Upper lobe of left lung (tissue), 6 donors: Measurements from ENCODE around the gene KITLG. TPM values are rescaled to one million over a fixed set of nuclear protein-coding genes. Genes with fewer than 3 reads are reported as not detected.

Experiments used
- ATAC-seq, 2 donors: fragments of 200-7000 bp; cut with Tn5 transposase; one replicate each; pipeline ENCODE4 v1.9.1; 2022; ENCODE audit warnings: mild to moderate bottlenecking in 2 of 2, moderate library complexity in 2 of 2; ENCODE audit not compliant: low FRiP score in 2 of 2
- DNase-seq, 2 donors: peaks; one replicate each; pipeline ENCODE4 v3.0.0-alpha.2; 2019 to 2020
- H3K27ac ChIP-seq, 4 donors: fragments of 200-600 bp; sonication (generic); one replicate each; pipeline ENCODE4 v1.5.1; 2016 to 2019
- H3K27me3 ChIP-seq, 4 donors: fragments of 200-600 bp; sonication (generic); one replicate each; pipeline ENCODE4 v1.5.1; 2017 to 2019
- H3K36me3 ChIP-seq, 4 donors: fragments of 200-600 bp; sonication (generic); one replicate each; pipeline ENCODE4 v1.5.1; 2016 to 2019
- H3K4me1 ChIP-seq, 4 donors: fragments of 200-600 bp; sonication (generic); one replicate each; pipeline ENCODE4 v1.5.1; 2018 to 2019
- H3K4me3 ChIP-seq, 4 donors: fragments of 200-600 bp; sonication (generic); one replicate each; pipeline ENCODE4 v1.5.1; 2017 to 2019; ENCODE audit warnings: mild to moderate bottlenecking in 2 of 4, moderate library complexity in 1 of 4
- H3K9me3 ChIP-seq, 4 donors: fragments of 200-600 bp; sonication (generic); one replicate each; pipeline ENCODE4 v1.5.1; 2018 to 2019
- CTCF ChIP-seq, 6 experiments: fragments of 450-650 bp in 4 of 6; fragments of 200-600 bp in 2 of 6; sonication (generic) in 2 of 6; IDR thresholded peaks; one replicate each; pipeline ENCODE4 v1.5.1; 2016 to 2019; ENCODE audit warnings: antibody characterized with exemption in 6 of 6
- EP300 ChIP-seq, 4 donors: sonication (generic); formaldehyde crosslinking; IDR thresholded peaks; one replicate each; pipeline ENCODE4 v1.5.1; 2017; ENCODE audit warnings: antibody characterized with exemption in 4 of 4, control low read depth in 2 of 4
- POLR2A ChIP-seq, 4 donors: fragments of 450-650 bp; IDR thresholded peaks; one replicate each; pipeline ENCODE4 v1.5.1; 2016 to 2017; ENCODE audit warnings: antibody characterized with exemption in 4 of 4, mild to moderate bottlenecking in 2 of 4
- POLR2AphosphoS5 ChIP-seq, 2 donors: sonication (generic); formaldehyde crosslinking; IDR thresholded peaks; one replicate each; pipeline ENCODE4 v1.5.1; 2017; ENCODE audit warnings: antibody characterized with exemption in 2 of 2
- WGBS, 2 donors: methylation state at CpG; one replicate each; pipeline ENCODE4 v1.1.5; 2017 to 2018; 5-methylcytosine and 5-hydroxymethylcytosine counted together
- total RNA-seq, 6 donors: library from RNA; depleted of rRNA in 4 of 6; stranded (reverse); fragments of >200 nt in 4 of 6; gene quantifications; one replicate each; pipeline versions ENCODE4 v1.1.0 to v1.2.1, GENCODE V29; 2016 to 2021
- donor health status: DM: no; HTN: no; CAD: no; lungs with moderate emphysema.
- donor health status: DM: no; HTN: yes; CAD: no; lungs with severe emphysema.

The KITLG gene
- total RNA-seq, 6 donors from 2014 or later = 10.2 to 72.7 (median 36.6) TPM

- 63 to 70% methylated on average over 3 of the region's 3 CpGs for WGBS, 2 donors
- H3K36me3 ChIP-seq = no peaks in the 10 kb centered on the region
- peak overlapping the region; percentile 1 to 73 (median 45) for H3K27ac ChIP-seq
- H3K4me3 ChIP-seq = no peak overlapping the region
- TF ChIP-seq CTCF (IDR thresholded peaks at IDR 0.05) = no peak
- TF ChIP-seq POLR2A (IDR thresholded peaks at IDR 0.05) = no peak
- TF ChIP-seq EP300 (IDR thresholded peaks at IDR 0.05) = peak in 1 of 4 donors; percentile 62
- TF ChIP-seq POLR2AphosphoS5 (IDR thresholded peaks at IDR 0.05) = peak; percentile 30 to 69
- peaks cover 15 to 54% (median 29%) of the 10 kb centered on the region in 4 donors for H3K4me1 ChIP-seq
- no peaks in the 10 kb centered on the region for H3K27me3 ChIP-seq
- DNase-seq (no peak), ATAC-seq (no peak)
- H3K9me3 ChIP-seq = no peaks in the 10 kb centered on the region
Observed at GRCh38 chr12:88558340-88558867, 21.9 kb downstream of the KITLG start.

- Histone ChIP-seq H3K4me3 (no peak overlapping the region), H3K27me3 (no peaks in the 10 kb centered on the region), H3K9me3 (no peaks in the 10 kb centered on the region), H3K4me1 (peaks cover 18 to 70% (median 41%) of the 10 kb centered on the region in 4 donors), H3K36me3 (no peaks in the 10 kb centered on the region), H3K27ac (peak overlapping the region in 3 of 4 donors; percentile 1 to 73 (median 64))
- TF ChIP-seq CTCF (IDR thresholded peaks at IDR 0.05) (no peak), POLR2AphosphoS5 (IDR thresholded peaks at IDR 0.05) (no peak), EP300 (IDR thresholded peaks at IDR 0.05) (no peak), POLR2A (IDR thresholded peaks at IDR 0.05) (no peak)
- ATAC-seq (no peak), DNase-seq (no peak)
- 74 to 77% methylated on average over 2 of the region's 2 CpGs for WGBS, 2 donors
Observed at GRCh38 chr12:88556213-88556774, 24.0 kb downstream of the KITLG start.

GRCh38 chr12:88553941-88554658, 26.2 kb downstream of the KITLG start:
- H3K4me3 ChIP-seq = no peak overlapping the region
- no peaks in the 10 kb centered on the region for H3K36me3 ChIP-seq
- H3K4me1 ChIP-seq = peaks cover 18 to 69% (median 40%) of the 10 kb centered on the region in 4 donors
- 23 to 28% methylated on average over 3 of the region's 3 CpGs for WGBS, 2 donors
- ATAC-seq (peak; percentile 24 to 66), DNase-seq (peak in 1 of 2 donors; percentile 23)
- peak overlapping the region in 3 of 4 donors; percentile 12 to 73 (median 64) for H3K27ac ChIP-seq
- no peaks in the 10 kb centered on the region for H3K9me3 ChIP-seq
- H3K27me3 ChIP-seq = no peaks in the 10 kb centered on the region
- TF ChIP-seq EP300 (IDR thresholded peaks at IDR 0.05) (peak in 1 of 4 donors; percentile 7), POLR2AphosphoS5 (IDR thresholded peaks at IDR 0.05) (peak in 1 of 2 donors; percentile 9), POLR2A (IDR thresholded peaks at IDR 0.05) (no peak), CTCF (IDR thresholded peaks at IDR 0.05) (no peak)

GRCh38 chr12:88552610-88553079, 27.6 kb downstream of the KITLG start:
- Histone ChIP-seq H3K36me3 (no peaks in the 10 kb centered on the region), H3K4me3 (no peak overlapping the region), H3K9me3 (no peaks in the 10 kb centered on the region), H3K27me3 (no peaks in the 10 kb centered on the region), H3K27ac (peak overlapping the region in 3 of 4 donors; percentile 32 to 73 (median 38)), H3K4me1 (peaks cover 18 to 61% (median 38%) of the 10 kb centered on the region in 4 donors)
- no peak for DNase-seq
- peak in 1 of 2 donors; percentile 63 for ATAC-seq
- TF ChIP-seq POLR2AphosphoS5 (IDR thresholded peaks at IDR 0.05) (no peak), POLR2A (IDR thresholded peaks at IDR 0.05) (no peak), CTCF (IDR thresholded peaks at IDR 0.05) (no peak), EP300 (IDR thresholded peaks at IDR 0.05) (no peak)
- WGBS, 2 donors = 34 to 41% methylated on average over 3 of the region's 3 CpGs
